GM12878 (cell line): Measurements from ENCODE around the gene ANKRD55. TPM values are rescaled to one million over a fixed set of nuclear protein-coding genes. Genes with fewer than 3 reads are reported as not detected.

ENCODE experiments used
- ATAC-seq: fragments of 200-7000 bp; cut with Tn5 transposase; 3 replicates; pipeline ENCODE4 v1.9.1; 2020; ENCODE audit warnings: mild to moderate bottlenecking, moderate library complexity
- BruUV-seq: library from RNA; stranded (reverse); fragments of 400-500 nt; replicated peaks from 2 replicates; lab custom pipeline; 2021; lab: Mats Ljungman, UMichigan
- CTCF ChIA-PET: fragments of 300-600 bp; sonication (Branson Sonifier 250); formaldehyde crosslinking; extraction: SDS; loops from one replicate; lab custom pipeline; 2021; ENCODE audit warnings: inconsistent platforms; lab: Yijun Ruan, JAX
- POLR2A ChIA-PET: fragments of 350-600 bp; formaldehyde crosslinking; extraction: SDS; loops from one replicate; lab custom pipeline; 2021; ENCODE audit warnings: inconsistent platforms; lab: Charles Lee
- RAD21 ChIA-PET: fragments of 300-600 bp; sonication (Branson Sonifier 250); formaldehyde crosslinking; loops from one replicate; lab custom pipeline; 2023; ENCODE audit warnings: antibody characterized with exemption; ENCODE audit not compliant: unreplicated experiment; lab: Charles Lee
- SMC1A ChIA-PET: fragments of 300-600 bp; sonication (Branson Sonifier 250); formaldehyde crosslinking; loops from one replicate; lab custom pipeline; 2023; ENCODE audit not compliant: unreplicated experiment, uncharacterized antibody; lab: Charles Lee
- DNase-seq: peaks from one replicate; pipeline ENCODE4 v3.0.0-alpha.2; 2011; ENCODE audit warnings: low read depth, low spot score
- FAIRE-seq: peaks from 3 replicates; lab custom pipeline; 2011; peaks lifted over from hg19 to GRCh38; lab: Jason Lieb, UNC
- H2AFZ ChIP-seq: 2 replicates; pipeline ENCODE4 v1.6.0; 2011; ENCODE audit warnings: low read depth, low read length, control low read depth; ENCODE audit not compliant: control insufficient read depth
- H3K27ac ChIP-seq: 2 replicates; pipeline ENCODE4 v1.5.1; 2011; ENCODE audit warnings: control low read depth; ENCODE audit not compliant: control insufficient read depth, insufficient read depth
- H3K27me3 ChIP-seq, 2 experiments: replicated peaks in 1 of 2; 2 replicates each; pipeline versions ENCODE4 v1.6.0 to v1.6.1; 2011; ENCODE audit warnings: low read length in 1 of 2; ENCODE audit not compliant: control insufficient read depth in 2 of 2, insufficient read depth in 2 of 2
- H3K36me3 ChIP-seq, 2 experiments: 2 replicates each; pipeline ENCODE4 v1.5.1; 2011; ENCODE audit warnings: low read length in 1 of 2; ENCODE audit not compliant: control insufficient read depth in 2 of 2, insufficient read depth in 2 of 2
- H3K4me1 ChIP-seq: 2 replicates; pipeline ENCODE4 v1.6.1; 2011; ENCODE audit warnings: mild to moderate bottlenecking, low read length, moderate library complexity, mixed read lengths; ENCODE audit not compliant: control insufficient read depth, insufficient read depth
- H3K4me2 ChIP-seq: 2 replicates; pipeline ENCODE4 v1.6.0; 2011; ENCODE audit warnings: control low read depth; ENCODE audit not compliant: control insufficient read depth, insufficient read depth
- H3K4me3 ChIP-seq: fragments of 200-600 bp; sonication (generic); 2 replicates; pipeline ENCODE4 v1.5.1; 2016
- H3K79me2 ChIP-seq: 2 replicates; pipeline ENCODE4 v1.6.0; 2011; ENCODE audit warnings: low read length; ENCODE audit not compliant: control insufficient read depth, insufficient read depth
- H3K9ac ChIP-seq: 2 replicates; pipeline ENCODE4 v1.8.0; 2011; ENCODE audit warnings: low read length, control low read depth, mixed read lengths; ENCODE audit not compliant: control insufficient read depth, insufficient read depth
- H3K9me3 ChIP-seq: replicated peaks from 3 replicates; pipeline ENCODE4 v1.5.1; 2011; ENCODE audit warnings: mild to moderate bottlenecking, low read length; ENCODE audit not compliant: control insufficient read depth, insufficient read depth
- H4K20me1 ChIP-seq: 2 replicates; pipeline ENCODE4 v1.6.0; 2011; ENCODE audit not compliant: control insufficient read depth, insufficient read depth
- ATF2 ChIP-seq: IDR thresholded peaks from 2 replicates; pipeline ENCODE4 v1.6.1; 2012; ENCODE audit warnings: low read length, inconsistent platforms
- ATF3 ChIP-seq: IDR thresholded peaks from 2 replicates; pipeline ENCODE4 v1.6.1; 2011; ENCODE audit warnings: low read depth, mild to moderate bottlenecking, low read length, moderate library complexity, borderline replicate concordance; ENCODE audit errors: extremely low read depth
- BMI1 ChIP-seq: fragments of 450-650 bp; IDR thresholded peaks from 2 replicates; pipeline ENCODE4 v1.6.1; 2016; ENCODE audit warnings: mild to moderate bottlenecking, moderate library complexity, borderline replicate concordance
- CHD2 ChIP-seq: IDR thresholded peaks from 2 replicates; pipeline ENCODE4 v1.6.1; 2011; ENCODE audit warnings: low read depth, low read length, improper control_type of control experiment, borderline replicate concordance
- ESRRA ChIP-seq: IDR thresholded peaks from 2 replicates; pipeline ENCODE4 v1.6.1; 2012; ENCODE audit warnings: mild to moderate bottlenecking, low read length, improper control_type of control experiment
- HSF1 ChIP-seq: fragments of 150-350 bp; IDR thresholded peaks from 2 replicates; pipeline ENCODE4 v1.6.1; 2014; ENCODE audit warnings: mild to moderate bottlenecking, low read depth, low read length
- KLF5 ChIP-seq: fragments of 450-650 bp; IDR thresholded peaks from 2 replicates; pipeline ENCODE4 v1.6.1; 2014; ENCODE audit warnings: mild to moderate bottlenecking; ENCODE audit not compliant: partially characterized antibody
- MEF2A ChIP-seq: IDR thresholded peaks from 2 replicates; pipeline ENCODE4 v1.6.1; 2011; ENCODE audit warnings: low read depth, mild to moderate bottlenecking, low read length, moderate library complexity; ENCODE audit not compliant: insufficient read depth
- MYC ChIP-seq: IDR thresholded peaks from 2 replicates; pipeline ENCODE4 v1.6.1; 2011; ENCODE audit warnings: mild to moderate bottlenecking, low read length, moderate library complexity, inconsistent platforms; ENCODE audit not compliant: insufficient read depth, insufficient replicate concordance, insufficient read length, severe bottlenecking
- PAX8 ChIP-seq: fragments of 450-650 bp; IDR thresholded peaks from 2 replicates; pipeline ENCODE4 v1.6.1; 2017; ENCODE audit warnings: mild to moderate bottlenecking, moderate library complexity
- SIN3A ChIP-seq: IDR thresholded peaks from 2 replicates; pipeline ENCODE4 v1.6.1; 2012; ENCODE audit warnings: low read depth, low read length, improper control_type of control experiment
- SREBF1 ChIP-seq: IDR thresholded peaks from 2 replicates; pipeline ENCODE4 v1.6.1; 2012; ENCODE audit warnings: mild to moderate bottlenecking, low read length
- SUPT20H ChIP-seq: IDR thresholded peaks from 2 replicates; pipeline ENCODE4 v1.6.1; 2011; ENCODE audit warnings: low read depth, mild to moderate bottlenecking, low read length, moderate library complexity, borderline replicate concordance; ENCODE audit not compliant: control insufficient read depth
- YBX1 ChIP-seq: fragments of 450-650 bp; IDR thresholded peaks from 2 replicates; pipeline ENCODE4 v1.6.1; 2016; ENCODE audit warnings: antibody characterized with exemption
- ZSCAN29 ChIP-seq: fragments of 450-650 bp; IDR thresholded peaks from 2 replicates; pipeline ENCODE4 v1.6.1; 2017; ENCODE audit warnings: mild to moderate bottlenecking, moderate library complexity
- in situ Hi-C: fragments of 300-500 bp; cut with MboI; formaldehyde crosslinking; loops from 9 replicates; pipeline ENCODE4 v1.14.3; 2018; ENCODE audit warnings: mixed read lengths
- intact Hi-C: fragments of 100-400 bp; cut with micrococcal nuclease; formaldehyde crosslinking; loops from one replicate; pipeline ENCODE4 v1.14.2; 2022; ENCODE audit not compliant: unreplicated experiment
- polyA plus RNA-seq, 11 experiments: library from polyadenylated mRNA; depleted of rRNA in 4 of 11; unstranded in 6 of 11; stranded (reverse) in 5 of 11; fragments of >200 nt; fragmentation: Nextera tagmentation in 4 of 11; fragmentation: Illumina TruSeq in 1 of 11; extraction: Ambion mirVana in 4 of 11; extraction: Trizol in 1 of 11; gene quantifications; 1 replicate in 1 of 11; 2 replicates in 10 of 11; pipeline versions ENCODE4 v1.2.1 to v1.2.3, GENCODE V29; 2011 to 2016; ENCODE audit warnings: inconsistent platforms in 2 of 11, missing spikeins in 2 of 11, low read depth in 1 of 11
- total RNA-seq, 4 experiments: library from RNA; depleted of rRNA in 3 of 4; stranded (reverse); fragments of >200 nt in 3 of 4; fragmentation: Illumina TruSeq in 1 of 4; extraction: Trizol in 1 of 4; gene quantifications; 2 replicates each; pipeline versions ENCODE4 v1.2.1 to v1.2.3, GENCODE V29; 2013 to 2021

Gene ANKRD55
- total and polyA plus RNA-seq, 10 of the 15 experiments (the other 5 are each of a cell fraction or from before 2014, with no cell fraction given): 0.04 TPM; not detected in 9

GRCh38 chr5:56251440-56251839 lies 18.3 kb upstream of the ANKRD55 start:
- ATAC-seq (no peak), FAIRE-seq (no peak), DNase-seq (no peak)
- H2AFZ ChIP-seq: no peak overlapping the region
- ChIA-PET SMC1A (interaction anchor here (1.1 to 1.9 kb wide), 2 partner anchors 12 to 24 kb away, joined by 3 to 6 read pairs; no protein-coding TSS in a partner anchor), CTCF (no interaction called here), RAD21 (no interaction called here), POLR2A (no interaction called here)
- no peak overlapping the region for H3K4me3 ChIP-seq
- H3K4me1 ChIP-seq: no peaks in the 10 kb centered on the region
- no peaks in the 10 kb centered on the region for H4K20me1 ChIP-seq
- H3K9me3 ChIP-seq: no peaks in the 10 kb centered on the region; the same call in 2 of the 3 replicates
- no peak overlapping the region for H3K27ac ChIP-seq
- H3K27me3 ChIP-seq: no peaks in the 10 kb centered on the region
- H3K79me2 ChIP-seq: no peaks in the 10 kb centered on the region
- BruUV-seq: no TSS peak
- H3K9ac ChIP-seq: no peak overlapping the region
- no peaks in the 10 kb centered on the region for H3K36me3 ChIP-seq
- TF ChIP-seq MEF2A: no peak
- no peak for TF ChIP-seq YBX1
- TF ChIP-seq SIN3A: no peak
- no peak for TF ChIP-seq HSF1
- no peak for TF ChIP-seq ATF3
- no peak for TF ChIP-seq CHD2
- no peak for TF ChIP-seq SREBF1
- TF ChIP-seq ATF2: no peak
- TF ChIP-seq MYC: no peak
- TF ChIP-seq SUPT20H: no peak
- no peak for TF ChIP-seq PAX8
- no peak for TF ChIP-seq BMI1
- no peak for TF ChIP-seq ESRRA
- TF ChIP-seq KLF5: no peak
- no peak for TF ChIP-seq ZSCAN29
- intact Hi-C loops: no loop called here
- H3K4me2 ChIP-seq: no peak overlapping the region
- in situ Hi-C loops: no loop called here
